Activated naive CD8-positive, alpha-beta T cell (primary cell): Measurements from ENCODE around the gene FOXM1.
"Not testable (repeated sequence)": the region's sequence is repeated elsewhere in the genome, so short reads cannot be mapped to it uniquely, and the experiment has no call there.

Experiments
- H3K27ac Mint-ChIP-seq: one replicate; pipeline ENCODE4 v1.8.0; 2021; ENCODE audit warnings: mixed read lengths
- H3K27me3 Mint-ChIP-seq: one replicate; pipeline ENCODE4 v1.8.0; 2021; ENCODE audit warnings: mixed read lengths
- H3K36me3 Mint-ChIP-seq: one replicate; pipeline ENCODE4 v1.8.0; 2021; ENCODE audit warnings: mixed read lengths
- H3K4me1 Mint-ChIP-seq: one replicate; pipeline ENCODE4 v1.8.0; 2021; ENCODE audit warnings: low read depth, mixed read lengths
- H3K4me3 Mint-ChIP-seq: one replicate; pipeline ENCODE4 v1.8.0; 2021; ENCODE audit warnings: mild to moderate bottlenecking, mixed read lengths
- H3K9me3 Mint-ChIP-seq: one replicate; pipeline ENCODE4 v1.8.0; 2021; ENCODE audit warnings: low read depth, mixed read lengths

The FOXM1 gene

DNA sequence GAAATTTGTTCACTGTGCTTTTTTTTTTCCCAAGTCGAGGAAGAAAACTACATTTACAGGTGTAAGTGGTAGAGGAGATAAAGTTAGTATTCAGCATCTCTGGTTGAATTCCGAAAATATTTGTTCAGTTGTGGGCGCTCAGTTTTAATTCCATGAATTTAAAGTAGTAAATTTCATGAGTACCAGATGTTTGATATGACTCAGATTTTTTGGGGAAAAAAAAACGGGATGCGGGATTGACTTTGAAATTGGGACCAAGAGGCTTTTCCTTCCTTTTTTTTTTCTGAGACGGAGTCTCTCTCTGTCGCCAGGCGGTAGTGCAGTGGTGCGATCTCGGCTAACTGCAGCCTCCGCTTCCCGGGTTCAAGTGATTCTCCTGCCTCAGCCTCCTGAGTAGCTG, 15.3 kb upstream of the FOXM1 start:
- H3K36me3 Mint-ChIP-seq: no peaks in the 10 kb centered on the region
- H3K4me1 Mint-ChIP-seq: peaks cover 29% of the 10 kb centered on the region
- no peaks in the 10 kb centered on the region for H3K9me3 Mint-ChIP-seq
- no peaks in the 10 kb centered on the region for H3K27me3 Mint-ChIP-seq
- H3K4me3 Mint-ChIP-seq: peak overlapping the region; percentile 96
- H3K27ac Mint-ChIP-seq: no peak overlapping the region

DNA sequence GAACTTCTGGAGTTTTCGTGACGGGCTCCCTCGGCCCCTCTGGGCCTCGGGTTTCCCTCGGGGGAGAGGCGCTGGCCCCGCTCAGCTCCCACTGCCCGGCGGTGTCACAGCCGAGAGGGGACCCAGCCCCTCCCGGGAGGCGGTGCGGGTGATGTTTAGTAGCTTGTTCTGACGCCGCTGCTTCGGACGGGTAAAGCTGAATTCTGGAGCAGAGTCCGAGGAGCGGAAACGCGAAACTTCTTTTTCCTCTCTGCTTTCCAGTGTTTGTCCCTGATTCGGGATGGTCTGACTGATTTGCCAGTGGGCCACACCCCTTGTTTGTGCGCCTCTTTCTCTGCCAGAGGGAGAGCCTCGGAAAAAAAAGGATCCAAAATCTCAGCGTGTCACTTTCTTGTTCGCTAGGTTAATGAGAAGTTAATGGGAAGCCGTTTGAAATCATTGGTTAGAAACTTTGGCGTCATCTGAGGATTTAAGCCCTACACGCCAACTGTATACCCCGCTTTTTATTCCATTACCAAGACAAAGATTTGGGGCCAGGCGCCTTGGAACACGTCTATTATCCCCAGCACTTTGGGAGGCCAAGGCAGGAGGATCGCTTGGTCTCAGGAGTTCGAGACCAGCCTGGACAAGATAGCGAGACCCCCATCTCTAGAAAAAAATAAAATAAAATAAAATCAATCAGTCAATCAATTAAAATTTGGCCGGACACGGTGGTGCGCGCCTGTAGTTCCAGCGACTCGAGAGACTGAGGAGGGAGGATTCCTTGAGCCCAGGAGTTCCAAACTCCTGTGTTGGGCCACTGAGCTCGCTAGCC, 14.5 kb upstream of the FOXM1 start:
- Mint-ChIP-seq H3K36me3 (no peaks in the 10 kb centered on the region), H3K9me3 (no peaks in the 10 kb centered on the region), H3K27me3 (no peaks in the 10 kb centered on the region), H3K27ac (no peak overlapping the region), H3K4me3 (peak overlapping the region; percentile 96), H3K4me1 (peaks cover 29% of the 10 kb centered on the region)

DNA sequence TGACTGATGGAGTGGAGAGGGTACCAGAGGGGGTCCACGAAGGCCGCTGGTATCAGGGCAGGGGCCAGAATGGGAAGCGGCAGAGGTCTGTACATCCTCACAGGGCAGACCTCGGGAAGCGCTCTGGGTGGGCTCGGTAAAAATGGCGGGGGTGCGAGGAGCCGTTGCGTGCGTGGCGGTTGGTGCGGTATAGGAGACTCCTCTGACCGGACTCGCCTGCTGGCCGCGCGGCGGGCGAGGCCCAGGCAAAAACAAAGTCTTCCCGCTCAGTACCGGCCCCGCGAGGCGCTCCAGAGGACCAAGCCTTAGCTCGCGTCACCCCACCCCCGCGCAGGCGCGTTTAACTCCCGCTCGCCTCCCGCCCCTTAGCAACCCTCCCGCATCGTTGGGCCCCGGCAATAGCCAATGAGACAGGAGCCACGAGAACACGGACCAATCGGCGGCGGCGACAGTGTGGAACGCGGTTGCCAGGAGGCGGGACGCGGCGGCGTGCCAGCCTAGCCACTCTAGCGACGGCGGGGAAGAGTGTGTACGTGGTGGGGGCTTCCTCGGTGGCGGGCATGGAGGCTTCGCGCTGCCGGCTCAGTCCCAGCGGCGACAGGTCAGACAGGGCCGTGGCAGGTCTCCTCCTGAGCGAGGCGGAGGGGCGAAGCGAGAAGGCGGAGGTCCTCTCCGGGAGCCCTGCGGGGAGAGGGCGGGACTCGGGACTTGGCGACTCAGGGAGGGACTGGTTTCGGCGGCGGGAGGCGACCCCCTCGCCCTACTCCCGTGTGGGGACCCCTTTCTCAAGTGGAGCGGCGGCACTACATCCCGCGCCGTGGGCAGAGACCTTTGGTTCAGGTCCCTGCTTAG, 13.6 kb upstream of the FOXM1 start, which contains the start of gene TULP3:
Gene TULP3 (plus strand): TSS at position 504 of the 852 bp plus-strand sequence. CDS start 57 bp downstream, at position 561.
- Mint-ChIP-seq H3K9me3 (no peaks in the 10 kb centered on the region), H3K27me3 (no peaks in the 10 kb centered on the region), H3K4me1 (peaks cover 29% of the 10 kb centered on the region), H3K36me3 (no peaks in the 10 kb centered on the region), H3K4me3 (peak within 1 kb of the TSS; percentile 96), H3K27ac (peak within 1 kb of the TSS; percentile 89)

DNA sequence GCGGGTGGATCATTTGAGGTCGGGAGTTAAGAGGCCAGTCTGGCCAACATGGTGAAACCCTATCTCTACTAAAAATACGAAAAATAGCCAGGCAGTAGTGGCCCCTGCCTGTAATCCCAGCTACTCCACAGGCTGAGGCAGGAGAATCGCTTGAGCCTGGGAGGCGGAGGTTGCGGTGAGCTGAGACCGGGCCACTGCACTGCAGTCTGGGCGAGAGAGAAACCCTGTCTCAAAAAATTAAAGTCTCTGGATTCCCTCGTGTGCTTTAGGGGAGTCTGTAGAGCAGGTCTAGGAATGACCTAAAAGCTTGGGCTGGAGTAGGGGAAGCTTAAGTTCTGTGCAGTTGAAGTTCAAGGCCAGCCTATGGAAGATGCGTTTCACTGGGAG, 13.0 kb upstream of the FOXM1 start:
- H3K4me1 Mint-ChIP-seq: peaks cover 29% of the 10 kb centered on the region

DNA sequence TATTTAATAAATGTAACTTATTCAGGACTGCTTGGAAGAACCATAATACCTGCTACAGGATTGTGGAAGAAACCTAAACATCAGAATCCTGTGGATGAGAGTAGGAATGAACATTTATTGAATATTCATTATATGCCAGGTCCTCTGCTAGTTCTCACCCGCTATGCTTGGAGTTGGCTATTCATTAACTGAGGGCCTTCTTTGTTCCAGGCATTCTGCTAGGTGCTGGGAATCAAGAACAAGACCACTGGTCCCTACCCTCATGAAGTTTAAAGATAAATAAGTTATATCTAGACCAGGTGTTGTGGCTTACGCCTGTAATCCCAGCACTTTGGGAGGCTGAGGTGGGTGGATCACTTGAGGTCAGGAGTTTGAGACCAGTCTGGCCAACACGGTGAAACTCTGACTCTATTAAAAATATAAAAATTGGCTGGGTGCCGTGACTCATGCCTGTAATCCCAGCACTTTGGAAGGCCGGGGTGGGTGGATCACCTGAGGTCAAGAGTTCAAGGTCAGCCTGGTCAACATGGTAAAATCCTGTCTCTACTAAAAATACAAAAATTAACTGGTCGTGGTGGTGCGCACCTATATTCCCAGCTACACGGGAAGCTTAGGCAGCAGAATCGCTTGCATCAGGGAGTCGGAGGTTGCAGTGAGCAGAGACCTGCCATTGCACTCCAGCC, 9.9 kb upstream of the FOXM1 start:
- Mint-ChIP-seq H3K27me3 (no peaks in the 10 kb centered on the region), H3K9me3 (no peaks in the 10 kb centered on the region), H3K4me3 (no peak overlapping the region), H3K4me1 (peaks cover 23% of the 10 kb centered on the region), H3K27ac (no peak overlapping the region), H3K36me3 (no peaks in the 10 kb centered on the region)

More for the DNA sequence above, 13.0 kb upstream of the FOXM1 start:
- Mint-ChIP-seq H3K36me3 (no peaks in the 10 kb centered on the region), H3K27ac (peak overlapping the region; percentile 89), H3K9me3 (no peaks in the 10 kb centered on the region), H3K4me3 (peak overlapping the region; percentile 96), H3K27me3 (no peaks in the 10 kb centered on the region)

DNA sequence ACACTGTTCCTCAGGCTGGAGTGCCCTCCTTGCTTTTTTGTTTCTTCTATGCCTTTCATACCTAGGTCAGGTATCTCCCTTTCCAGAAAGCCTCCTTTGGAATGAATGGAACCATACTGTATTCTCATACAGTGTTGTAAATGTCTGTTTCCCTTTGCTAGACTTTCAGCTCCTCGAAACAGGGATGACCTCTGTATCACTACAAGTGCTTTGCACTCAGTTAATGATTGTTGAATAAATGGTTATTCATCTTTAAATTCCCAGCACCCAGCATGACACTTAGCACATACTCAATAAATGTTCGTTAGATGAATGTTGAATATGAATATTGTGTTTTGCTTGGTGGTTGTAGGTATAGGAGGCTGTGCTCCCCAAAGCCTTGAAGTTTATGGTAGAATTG, 7.8 kb upstream of the FOXM1 start:
- H3K27me3 Mint-ChIP-seq: no peaks in the 10 kb centered on the region
- H3K9me3 Mint-ChIP-seq: no peaks in the 10 kb centered on the region
- H3K4me1 Mint-ChIP-seq: peaks cover 17% of the 10 kb centered on the region
- H3K36me3 Mint-ChIP-seq: no peaks in the 10 kb centered on the region
- peak overlapping the region; percentile 19 for H3K27ac Mint-ChIP-seq
- H3K4me3 Mint-ChIP-seq: no peak overlapping the region

DNA sequence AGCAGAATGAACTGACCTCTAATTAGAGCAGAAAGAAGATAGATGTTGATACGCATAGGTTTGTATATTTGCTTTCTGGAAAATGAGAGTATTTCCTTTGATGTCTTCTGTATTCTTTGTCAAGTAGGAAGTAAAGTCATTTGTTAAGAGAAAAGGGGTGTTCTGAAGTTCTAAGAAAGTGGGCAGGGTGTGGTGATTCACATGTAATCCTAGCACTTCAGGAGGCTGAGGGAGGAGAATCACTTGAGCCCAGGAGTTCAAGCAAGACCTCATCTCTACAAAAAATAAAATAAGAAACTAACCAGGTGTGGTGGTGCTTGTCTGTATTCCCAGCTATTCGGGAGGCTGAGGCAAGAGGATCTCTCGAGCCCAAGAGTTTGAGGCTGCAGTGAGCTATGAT, 2.9 kb upstream of the FOXM1 start:
- no peaks in the 10 kb centered on the region for H3K9me3 Mint-ChIP-seq
- peaks cover 40% of the 10 kb centered on the region for H3K4me1 Mint-ChIP-seq
- no peaks in the 10 kb centered on the region for H3K27me3 Mint-ChIP-seq
- H3K36me3 Mint-ChIP-seq: no peaks in the 10 kb centered on the region
- peak overlapping the region; percentile 7 for H3K4me3 Mint-ChIP-seq
- H3K27ac Mint-ChIP-seq: no peak overlapping the region

DNA sequence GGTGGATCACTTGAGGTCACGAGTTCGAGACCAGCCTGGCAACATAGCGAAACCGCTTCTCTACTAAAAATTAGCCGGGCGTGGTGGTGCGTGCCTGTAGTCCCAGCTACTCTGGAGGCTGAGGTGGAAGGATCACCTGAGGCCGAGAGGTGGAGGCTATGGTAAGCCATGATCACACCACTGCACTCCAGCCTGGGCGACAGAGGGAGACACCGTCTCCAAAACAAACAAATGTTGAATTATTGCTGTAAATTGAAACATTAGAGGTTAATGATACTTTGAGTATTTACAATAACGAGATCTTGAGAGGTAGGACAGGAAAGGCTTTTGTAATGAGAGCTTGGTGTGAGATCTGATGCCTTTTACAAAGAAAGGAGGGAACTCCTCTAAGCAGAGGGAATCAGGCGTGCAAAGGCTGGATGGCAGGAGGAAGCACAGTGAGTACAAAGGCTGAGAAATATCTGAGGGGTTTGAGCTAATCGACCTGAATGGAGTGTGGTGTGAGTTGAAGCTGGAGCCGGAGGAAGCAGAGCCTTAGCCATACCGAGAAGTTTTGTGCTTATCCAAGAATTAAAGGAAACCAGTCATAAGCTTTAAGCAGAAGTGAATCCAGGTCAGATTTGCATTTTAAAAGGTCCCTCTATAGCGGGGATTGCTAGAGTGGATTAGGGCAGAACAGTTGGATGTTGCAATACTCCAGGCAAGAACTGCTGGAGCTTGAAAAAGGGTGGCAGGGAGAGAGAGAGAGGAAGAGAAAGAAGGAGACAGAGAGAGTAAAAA, 1.2 kb upstream of the FOXM1 start:
- H3K4me3 Mint-ChIP-seq: peak overlapping the region; percentile 97
- H3K4me1 Mint-ChIP-seq: peaks cover 37% of the 10 kb centered on the region
- H3K9me3 Mint-ChIP-seq: no peaks in the 10 kb centered on the region
- no peaks in the 10 kb centered on the region for H3K27me3 Mint-ChIP-seq
- no peaks in the 10 kb centered on the region for H3K36me3 Mint-ChIP-seq
- H3K27ac Mint-ChIP-seq: peak overlapping the region; percentile 98

DNA sequence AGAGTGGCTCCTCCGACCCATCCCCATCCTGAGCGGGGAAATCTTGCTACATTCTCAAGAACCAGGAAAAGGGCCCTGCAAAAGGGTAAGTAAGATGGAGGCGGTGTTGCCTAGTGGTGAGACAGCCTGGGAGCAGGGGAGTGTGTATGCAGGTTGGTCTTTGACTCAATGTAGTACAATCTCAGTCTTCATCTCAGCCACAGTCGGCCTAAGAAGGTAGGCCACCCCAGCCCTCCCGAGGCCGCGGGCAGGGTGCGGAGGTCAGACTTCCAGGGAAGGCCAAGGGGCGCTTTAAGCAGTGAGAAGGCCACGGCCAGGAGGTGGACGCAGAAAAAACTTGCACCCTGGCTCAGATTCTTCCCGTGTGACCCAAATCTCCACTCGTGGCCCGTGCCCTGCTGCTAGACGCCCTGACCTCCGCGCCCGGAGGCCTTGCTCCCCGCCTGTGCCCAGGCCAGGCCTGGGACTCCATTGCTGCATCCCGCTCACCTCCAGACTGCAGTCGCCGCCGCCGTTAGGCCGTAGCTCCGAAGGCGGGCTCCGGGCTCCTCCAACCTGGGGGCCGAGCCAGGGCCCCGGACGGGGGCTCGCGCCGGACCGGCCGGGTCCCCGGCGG, 435 bp downstream of the FOXM1 start:
- H3K36me3 Mint-ChIP-seq: no peaks in the 10 kb centered on the region
- H3K27me3 Mint-ChIP-seq: no peaks in the 10 kb centered on the region
- H3K4me1 Mint-ChIP-seq: peaks cover 34% of the 10 kb centered on the region
- H3K27ac Mint-ChIP-seq: peak overlapping the region; percentile 46
- peak overlapping the region; percentile 89 for H3K4me3 Mint-ChIP-seq
- H3K9me3 Mint-ChIP-seq: no peaks in the 10 kb centered on the region

DNA sequence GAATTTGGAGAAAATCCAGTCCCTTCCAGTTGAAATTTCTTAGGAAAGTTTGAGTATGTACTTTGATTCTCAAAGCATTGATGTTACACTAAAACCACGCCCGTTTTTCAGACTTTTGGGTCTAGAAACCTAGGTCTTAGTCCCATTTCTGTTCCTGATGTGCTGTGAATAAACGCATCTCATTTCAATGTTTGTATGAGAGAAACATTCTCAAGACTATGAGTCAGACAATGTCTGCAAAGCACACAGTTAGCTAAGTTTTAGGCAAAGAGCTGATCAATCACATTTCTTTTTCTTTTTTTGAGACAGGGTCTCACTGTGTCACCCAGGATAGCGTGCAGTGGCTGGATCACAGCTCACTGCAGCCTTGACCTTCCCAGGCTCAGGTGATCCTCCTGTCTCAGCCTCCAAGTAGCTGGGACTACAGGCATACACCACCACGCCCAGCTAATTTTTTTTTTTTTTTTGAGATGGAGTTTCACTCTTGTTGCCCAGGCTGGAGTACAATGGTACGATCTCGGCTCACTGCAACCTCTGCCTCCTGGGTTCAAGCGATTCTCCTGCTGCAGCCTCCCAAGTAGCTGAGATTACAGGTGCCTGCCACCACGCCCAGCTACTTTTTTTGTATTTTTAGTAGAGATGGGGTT, 7.9 kb downstream of the FOXM1 start:
- not testable (repeated sequence) for H3K27ac Mint-ChIP-seq, H3K9me3 Mint-ChIP-seq, H3K27me3 Mint-ChIP-seq, H3K4me3 Mint-ChIP-seq, H3K4me1 Mint-ChIP-seq, H3K36me3 Mint-ChIP-seq

DNA sequence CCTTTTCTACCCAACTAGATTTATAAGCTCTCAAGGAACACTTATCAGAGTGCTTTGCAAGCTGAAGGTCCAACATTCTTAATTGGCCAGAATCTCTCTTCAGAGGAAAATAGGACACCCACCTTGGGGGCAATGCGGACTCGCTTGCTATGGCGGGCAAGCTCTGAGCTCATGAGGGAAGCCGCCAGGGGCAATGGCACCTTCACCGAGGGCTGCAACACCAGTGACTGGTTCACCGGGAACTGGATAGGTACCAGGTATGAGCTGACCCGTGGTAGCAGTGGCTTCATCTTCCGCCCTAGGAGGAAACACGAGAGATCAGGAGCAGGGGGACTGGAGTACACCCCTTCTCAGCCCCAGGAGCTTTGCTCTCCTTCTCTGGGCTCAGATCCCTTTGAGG, 12.8 kb downstream of the FOXM1 start:
- Mint-ChIP-seq H3K9me3 (no peaks in the 10 kb centered on the region), H3K27ac (no peak overlapping the region), H3K27me3 (no peaks in the 10 kb centered on the region), H3K4me1 (peaks cover 6% of the 10 kb centered on the region), H3K36me3 (no peaks in the 10 kb centered on the region), H3K4me3 (no peak overlapping the region)

DNA sequence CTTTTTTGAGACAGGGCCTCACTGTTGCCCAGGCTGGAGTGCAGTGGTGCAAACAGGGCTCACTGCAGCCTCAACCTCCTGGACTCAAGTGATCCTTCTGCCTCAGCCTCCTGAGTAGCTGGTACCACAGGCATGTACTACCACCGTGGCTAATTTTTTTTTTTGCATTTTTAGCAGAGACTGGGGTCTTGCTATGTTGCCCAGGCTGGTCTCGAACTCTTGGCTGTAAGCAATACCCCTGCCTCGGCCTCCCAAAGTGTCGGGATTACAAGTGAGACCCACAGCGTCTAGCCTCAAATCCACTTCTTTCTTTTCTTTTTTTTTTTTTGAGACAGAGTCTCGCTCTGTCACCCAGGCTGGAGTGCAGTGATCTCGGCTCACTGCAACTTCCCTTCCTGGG, 13.6 kb downstream of the FOXM1 start:
- H3K27ac Mint-ChIP-seq, H3K36me3 Mint-ChIP-seq, H3K27me3 Mint-ChIP-seq, H3K9me3 Mint-ChIP-seq, H3K4me1 Mint-ChIP-seq, H3K4me3 Mint-ChIP-seq: not testable (repeated sequence)

DNA sequence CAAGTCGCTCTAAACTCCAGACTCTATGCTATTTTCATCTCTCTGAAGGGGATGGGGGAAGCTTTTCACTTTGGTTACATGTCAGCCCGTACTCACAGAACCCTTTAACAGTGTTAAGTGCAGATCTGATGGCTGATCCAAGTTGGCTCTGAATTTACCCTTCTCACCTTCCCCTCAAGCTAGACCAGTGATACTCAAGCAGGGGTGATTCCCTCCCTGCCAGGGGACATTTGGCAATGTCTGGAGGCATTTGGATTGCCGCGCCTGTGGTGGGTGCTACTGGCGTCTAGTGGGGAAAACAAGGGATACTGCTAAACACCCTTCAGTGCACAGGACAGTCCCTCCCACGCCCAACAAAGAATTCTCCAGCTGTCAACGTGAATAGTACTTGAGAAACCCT, 14.1 kb downstream of the FOXM1 start:
- no peaks in the 10 kb centered on the region for H3K27me3 Mint-ChIP-seq
- H3K4me3 Mint-ChIP-seq: no peak overlapping the region
- H3K9me3 Mint-ChIP-seq: no peaks in the 10 kb centered on the region
- H3K4me1 Mint-ChIP-seq: no peaks in the 10 kb centered on the region
- H3K27ac Mint-ChIP-seq: no peak overlapping the region
- no peaks in the 10 kb centered on the region for H3K36me3 Mint-ChIP-seq

DNA sequence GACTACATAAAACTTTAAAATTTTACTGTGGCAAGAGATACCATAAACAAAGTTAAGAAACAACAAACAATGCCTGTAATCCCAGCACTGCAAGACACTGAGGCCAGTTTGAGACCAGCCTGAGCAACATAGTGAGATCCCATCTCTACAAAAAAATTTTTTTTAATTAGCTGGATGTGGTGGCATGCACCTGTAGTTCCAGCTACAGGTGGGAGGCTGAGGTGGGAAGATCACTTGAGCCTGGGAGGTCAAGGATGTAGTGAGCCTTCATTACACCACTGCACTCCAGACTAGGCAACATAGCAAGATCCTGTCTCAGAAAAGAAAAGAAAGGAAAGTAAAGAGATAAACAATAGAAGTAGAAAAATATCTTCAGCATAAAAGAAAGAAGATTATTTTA, 16.8 kb downstream of the FOXM1 start:
- H3K36me3 Mint-ChIP-seq: peaks cover 2% of the 10 kb centered on the region
- H3K9me3 Mint-ChIP-seq: no peaks in the 10 kb centered on the region
- H3K4me1 Mint-ChIP-seq: no peaks in the 10 kb centered on the region
- no peak overlapping the region for H3K4me3 Mint-ChIP-seq
- H3K27ac Mint-ChIP-seq: no peak overlapping the region
- H3K27me3 Mint-ChIP-seq: no peaks in the 10 kb centered on the region
